ENCODE results near the gene SNRNP70.

DNA sequence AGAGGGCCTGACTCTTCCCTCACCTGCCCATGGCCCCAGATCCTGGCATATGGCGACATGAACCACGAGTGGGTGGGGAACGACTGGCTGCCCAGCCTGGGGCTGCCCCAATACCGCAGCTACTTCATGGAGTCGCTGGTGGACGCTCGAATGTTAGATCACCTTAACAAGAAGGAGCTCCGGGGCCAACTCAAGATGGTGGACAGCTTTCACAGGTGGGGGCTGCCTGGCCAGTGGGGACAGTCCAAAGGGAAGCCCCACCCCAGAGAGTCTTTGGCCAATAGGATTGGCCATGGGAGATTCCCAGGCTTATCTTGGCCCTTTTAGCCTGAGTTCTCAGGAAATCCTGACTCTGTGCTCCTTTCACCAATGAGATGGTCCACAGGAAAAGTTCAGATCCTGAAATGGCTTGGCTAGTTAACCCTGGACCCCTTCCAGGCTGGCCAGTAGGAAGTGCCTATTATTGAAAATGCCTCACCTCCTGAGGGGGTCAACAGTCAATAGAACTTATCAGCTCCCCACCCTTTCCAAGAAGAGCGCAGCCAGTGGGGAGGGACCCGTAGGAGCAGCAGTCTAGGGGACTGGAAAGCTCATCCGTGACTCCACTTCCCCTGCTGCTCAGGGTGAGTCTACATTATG lies 62.9 kb downstream of the SNRNP70 start:
- TF ChIP-seq EZH2phosphoT487 (IDR thresholded peaks at IDR 0.05; ENCODE audit: low read depth) (no peak), CTCF (IDR thresholded peaks at IDR 0.05; ENCODE audit: low read depth, low read length) (no peak)
